Neural crest cell (in vitro differentiated cells): ENCODE measurements around the gene OR8K3. TPM values are rescaled to one million over a fixed set of nuclear protein-coding genes. Genes with fewer than 3 reads are reported as not detected.

Source experiments
- DNase-seq: peaks from one replicate; pipeline ENCODE4 v3.0.0; 2021; ENCODE audit warnings: low read depth, mixed read lengths, low spot score
- H3K27ac Mint-ChIP-seq: one replicate; pipeline ENCODE4 v1.8.0; 2021; ENCODE audit warnings: mild to moderate bottlenecking, mixed read lengths; ENCODE audit not compliant: unreplicated experiment
- H3K27me3 Mint-ChIP-seq: 2 replicates; pipeline ENCODE4 v1.8.0; 2021; ENCODE audit warnings: low read depth, mild to moderate bottlenecking, mixed read lengths
- H3K36me3 Mint-ChIP-seq: 2 replicates; pipeline ENCODE4 v1.8.0; 2021; ENCODE audit warnings: low read depth, mild to moderate bottlenecking, mixed read lengths
- H3K4me1 Mint-ChIP-seq: 2 replicates; pipeline ENCODE4 v1.8.0; 2021; ENCODE audit warnings: mixed read lengths
- H3K4me3 Mint-ChIP-seq: one replicate; pipeline ENCODE4 v1.8.0; 2021; ENCODE audit warnings: mild to moderate bottlenecking, mixed read lengths
- H3K9me3 Mint-ChIP-seq: 2 replicates; pipeline ENCODE4 v1.8.0; 2021; ENCODE audit warnings: mixed read lengths
- long read RNA-seq: library from polyadenylated mRNA; unstranded; transcript quantifications from one replicate; pipeline ENCODE4 v2.0.0, GENCODE V29; 2020
- total RNA-seq: library from RNA; stranded (reverse); gene quantifications from 2 replicates; pipeline ENCODE4 v1.2.1, GENCODE V29; 2021
- TF ChIP-seq, protein P1 (sequence below): fragments of 200-600 bp; sonication (generic); conservative IDR thresholded peaks from 2 replicates; pipeline ENCODE4 v1.5.0; 2021; ENCODE audit warnings: antibody characterized with exemption, mild to moderate bottlenecking

The OR8K3 gene
- not detected in 2 replicates for total RNA-seq
- long read RNA-seq, result 0 reads

DNA sequence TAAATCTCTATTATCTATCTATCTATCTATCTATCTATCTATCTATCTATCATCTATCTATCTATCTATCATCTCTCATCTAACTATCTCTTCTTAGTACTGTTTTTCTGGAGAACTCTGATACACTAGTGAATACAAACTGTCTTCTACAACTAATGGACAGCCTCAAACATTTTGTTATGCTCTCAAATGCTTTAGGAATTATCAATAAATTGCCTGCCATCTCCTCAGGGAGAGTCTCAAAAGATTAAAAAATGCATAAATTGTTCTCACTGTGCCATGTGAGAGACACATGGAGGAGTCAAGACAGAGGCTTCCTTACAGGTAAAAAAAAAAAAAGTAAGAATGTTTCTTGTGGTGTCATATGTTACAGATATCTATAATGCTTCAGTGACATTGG lies at the start of gene OR8K3:
Gene OR8K3, plus strand, starts transcription at position 301 of the 400 bp plus-strand sequence. CDS start 3,163 bp downstream, outside the sequence.
- no peaks in the 10 kb centered on the region for H3K4me1 Mint-ChIP-seq
- TF ChIP-seq, protein P1, sequence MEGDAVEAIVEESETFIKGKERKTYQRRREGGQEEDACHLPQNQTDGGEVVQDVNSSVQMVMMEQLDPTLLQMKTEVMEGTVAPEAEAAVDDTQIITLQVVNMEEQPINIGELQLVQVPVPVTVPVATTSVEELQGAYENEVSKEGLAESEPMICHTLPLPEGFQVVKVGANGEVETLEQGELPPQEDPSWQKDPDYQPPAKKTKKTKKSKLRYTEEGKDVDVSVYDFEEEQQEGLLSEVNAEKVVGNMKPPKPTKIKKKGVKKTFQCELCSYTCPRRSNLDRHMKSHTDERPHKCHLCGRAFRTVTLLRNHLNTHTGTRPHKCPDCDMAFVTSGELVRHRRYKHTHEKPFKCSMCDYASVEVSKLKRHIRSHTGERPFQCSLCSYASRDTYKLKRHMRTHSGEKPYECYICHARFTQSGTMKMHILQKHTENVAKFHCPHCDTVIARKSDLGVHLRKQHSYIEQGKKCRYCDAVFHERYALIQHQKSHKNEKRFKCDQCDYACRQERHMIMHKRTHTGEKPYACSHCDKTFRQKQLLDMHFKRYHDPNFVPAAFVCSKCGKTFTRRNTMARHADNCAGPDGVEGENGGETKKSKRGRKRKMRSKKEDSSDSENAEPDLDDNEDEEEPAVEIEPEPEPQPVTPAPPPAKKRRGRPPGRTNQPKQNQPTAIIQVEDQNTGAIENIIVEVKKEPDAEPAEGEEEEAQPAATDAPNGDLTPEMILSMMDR, result no peak
- DNase-seq, result no peak
- H3K36me3 Mint-ChIP-seq, result no peaks in the 10 kb centered on the region
- no peaks in the 10 kb centered on the region for H3K9me3 Mint-ChIP-seq
- H3K27me3 Mint-ChIP-seq, result no peaks in the 10 kb centered on the region
- H3K27ac Mint-ChIP-seq, result no peak within 1 kb of the TSS
- H3K4me3 Mint-ChIP-seq, result no peak within 1 kb of the TSS

DNA sequence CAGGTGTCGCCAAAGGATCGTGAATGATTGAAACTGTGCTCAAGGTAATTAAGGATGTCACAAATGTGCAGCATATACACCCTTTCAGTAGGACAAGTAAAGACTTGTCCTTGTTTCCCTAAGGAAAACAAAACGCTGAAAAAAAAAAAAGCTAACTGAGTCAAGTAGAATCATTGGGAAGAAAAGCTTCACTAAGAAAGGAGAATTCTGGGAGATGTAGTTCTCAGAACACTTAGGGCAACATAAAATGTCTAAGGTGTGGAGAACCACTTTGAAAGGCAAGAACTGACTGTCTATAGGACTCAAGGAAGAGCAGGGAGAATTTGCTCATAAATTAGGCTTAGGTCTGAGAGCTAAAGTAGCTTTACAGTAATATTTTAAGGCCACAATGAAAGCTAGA lies 43.9 kb upstream of the OR8K3 start:
- Mint-ChIP-seq H3K36me3 (no peaks in the 10 kb centered on the region), H3K9me3 (peaks cover 2% of the 10 kb centered on the region), H3K4me1 (no peaks in the 10 kb centered on the region), H3K4me3 (no peak overlapping the region), H3K27ac (no peak overlapping the region), H3K27me3 (no peaks in the 10 kb centered on the region)
- DNase-seq, result no peak
- TF ChIP-seq, protein P1, result no peak

DNA sequence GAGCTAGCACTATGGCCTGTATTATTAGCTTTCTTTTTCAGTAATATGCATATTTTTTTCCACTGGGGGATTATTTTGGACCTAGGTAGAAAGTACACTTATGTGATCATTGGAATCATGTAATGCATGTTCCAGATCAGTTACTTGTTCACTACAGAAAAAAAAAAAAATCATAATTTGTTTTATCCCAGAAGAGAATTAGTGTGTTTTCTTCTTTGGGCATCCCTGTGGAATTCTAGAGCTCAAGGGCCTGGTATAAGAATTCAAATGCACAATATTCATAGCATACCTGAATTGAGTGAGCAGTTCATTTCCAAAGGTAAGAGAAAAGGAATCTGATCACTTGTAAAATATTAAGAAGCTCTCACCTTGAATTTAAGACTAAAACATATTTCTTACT lies 41.1 kb upstream of the OR8K3 start, which contains the start of gene OR5T1:
Gene OR5T1, plus strand, starts transcription at position 301 of the 400 bp plus-strand sequence. CDS start 1,485 bp downstream, outside the sequence.
- Mint-ChIP-seq H3K36me3 (no peaks in the 10 kb centered on the region), H3K27me3 (no peaks in the 10 kb centered on the region), H3K27ac (no peak within 1 kb of the TSS), H3K9me3 (peaks cover 4% of the 10 kb centered on the region), H3K4me3 (no peak within 1 kb of the TSS), H3K4me1 (no peaks in the 10 kb centered on the region)
- TF ChIP-seq, protein P1, result no peak
- DNase-seq, result no peak

DNA sequence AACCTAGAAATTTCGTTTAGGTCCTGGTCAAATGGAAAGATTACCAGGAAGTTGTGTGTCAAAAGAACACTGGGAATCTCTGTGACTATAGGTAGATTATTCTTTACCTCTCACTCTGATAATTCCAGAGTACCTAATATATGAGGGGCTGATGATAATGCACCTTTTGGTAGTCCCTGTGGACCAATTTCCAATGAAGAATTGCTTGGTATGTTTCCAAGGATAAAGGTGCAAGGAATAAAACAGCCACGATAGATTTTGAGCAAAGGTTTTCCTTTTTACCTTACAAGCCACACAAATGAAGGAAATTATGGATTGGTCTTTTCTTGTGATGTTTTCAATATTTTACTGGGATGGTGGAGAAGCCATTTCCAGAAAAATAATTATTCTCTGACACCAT lies 22.8 kb upstream of the OR8K3 start, which contains the start of gene OR8H1:
Gene OR8H1, minus strand, starts transcription at position 101 of the 400 bp plus-strand sequence. CDS start 1,192 bp downstream, outside the sequence.
- Mint-ChIP-seq H3K4me3 (no peak within 1 kb of the TSS), H3K4me1 (no peaks in the 10 kb centered on the region), H3K27ac (no peak within 1 kb of the TSS), H3K27me3 (no peaks in the 10 kb centered on the region), H3K36me3 (no peaks in the 10 kb centered on the region), H3K9me3 (no peaks in the 10 kb centered on the region)
- DNase-seq, result no peak
- TF ChIP-seq, protein P1, result no peak

DNA sequence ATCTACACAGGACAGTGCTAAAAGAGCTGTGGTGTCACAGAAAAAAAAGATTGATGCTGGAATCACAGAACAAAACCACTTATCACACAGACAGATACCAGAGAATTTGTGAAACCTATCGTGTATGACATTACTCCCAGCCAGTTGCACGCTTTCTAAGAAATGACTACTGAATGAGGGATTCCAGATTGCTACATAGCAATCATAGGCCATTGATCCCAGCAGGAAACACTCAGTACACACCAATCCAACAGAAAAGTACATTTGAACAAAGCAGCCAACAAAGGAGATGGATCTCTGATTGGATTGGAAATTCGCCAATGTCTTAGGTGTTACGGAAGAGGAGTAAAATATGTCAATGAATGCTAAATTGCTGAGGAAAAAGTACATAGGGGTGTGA lies 18.0 kb upstream of the OR8K3 start:
- Mint-ChIP-seq H3K4me1 (no peaks in the 10 kb centered on the region), H3K9me3 (no peaks in the 10 kb centered on the region), H3K4me3 (no peak overlapping the region), H3K27me3 (no peaks in the 10 kb centered on the region), H3K36me3 (no peaks in the 10 kb centered on the region), H3K27ac (no peak overlapping the region)
- TF ChIP-seq, protein P1, result no peak
- DNase-seq, result no peak
